Measurements from ENCODE around the gene FASTKD3. TPM values are rescaled to one million over a fixed set of nuclear protein-coding genes. Genes with fewer than 3 reads are reported as not detected.
A peak's percentile ranks its signal among the peaks of the same experiment; 100 is the strongest.

Gene FASTKD3
- total RNA-seq, 2 donors from 2014 or later, result 5.4 to 6.8 TPM

DNA sequence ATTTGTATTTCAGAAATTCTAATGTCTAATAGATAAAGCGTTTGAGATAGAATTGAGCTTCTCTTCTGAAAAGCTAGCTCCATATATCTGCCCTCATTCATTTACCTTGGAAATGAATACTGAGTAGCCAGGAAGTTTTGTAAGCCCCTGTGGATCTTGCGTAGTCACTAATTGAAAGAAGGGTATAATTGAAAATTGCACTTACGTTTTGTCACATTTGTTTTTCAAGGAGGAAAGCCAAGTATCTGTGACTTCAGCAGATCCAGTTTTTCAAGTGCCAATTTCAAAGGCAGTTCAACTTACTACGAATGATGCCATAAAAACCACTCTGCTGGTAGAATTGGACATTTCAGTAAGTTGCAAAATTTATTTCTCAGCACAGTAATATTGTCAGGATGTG lies 14.1 kb upstream of the FASTKD3 start:
- no peak for ATAC-seq
- no peak for DNase-seq
- intact Hi-C loops (cut with DNase I), result no loop called here

DNA sequence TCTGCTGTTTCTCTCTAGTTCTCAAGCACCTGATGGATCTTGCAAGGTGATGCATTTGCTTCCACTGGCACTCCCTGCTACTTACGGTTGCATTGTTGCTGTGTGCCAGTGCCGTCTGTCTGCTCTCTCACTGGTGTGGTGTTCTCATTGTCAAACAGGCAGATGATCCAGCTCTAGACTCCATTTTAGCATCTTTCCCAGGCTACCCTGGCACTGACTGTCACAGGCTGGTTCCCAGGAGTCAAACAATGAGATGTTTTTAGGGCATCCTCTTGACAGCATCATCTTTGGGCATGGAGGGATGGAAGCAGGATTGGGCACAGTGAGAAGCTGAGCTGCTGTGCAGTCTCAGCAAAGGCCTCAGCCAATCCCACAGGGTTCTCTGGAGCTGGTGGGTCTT lies 13.0 kb upstream of the FASTKD3 start:
- intact Hi-C loops (cut with DNase I), result no loop called here
- no peak for ATAC-seq
- no peak for DNase-seq

DNA sequence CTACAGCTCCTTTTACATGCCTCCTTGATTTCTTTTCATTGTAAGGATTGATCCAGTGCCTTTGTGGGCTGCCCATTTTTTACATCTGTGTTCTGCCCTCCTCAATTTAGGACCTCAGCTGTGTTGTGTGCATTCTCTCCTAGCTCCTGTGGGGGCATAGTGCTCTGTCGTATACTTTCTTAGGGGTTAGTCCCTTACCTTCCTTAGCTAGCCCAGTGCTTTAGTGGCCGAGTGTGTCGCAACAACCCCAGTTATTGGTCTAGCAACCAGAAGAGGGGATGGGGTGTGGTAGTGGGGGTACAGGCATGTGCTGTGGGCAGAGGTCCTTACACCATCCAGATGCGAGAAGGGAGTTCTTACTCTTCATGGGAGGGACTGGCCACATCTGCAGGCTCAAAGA lies 12.3 kb upstream of the FASTKD3 start:
- DNase-seq (no peak), ATAC-seq (no peak)
- intact Hi-C loops (cut with DNase I), result no loop called here

DNA sequence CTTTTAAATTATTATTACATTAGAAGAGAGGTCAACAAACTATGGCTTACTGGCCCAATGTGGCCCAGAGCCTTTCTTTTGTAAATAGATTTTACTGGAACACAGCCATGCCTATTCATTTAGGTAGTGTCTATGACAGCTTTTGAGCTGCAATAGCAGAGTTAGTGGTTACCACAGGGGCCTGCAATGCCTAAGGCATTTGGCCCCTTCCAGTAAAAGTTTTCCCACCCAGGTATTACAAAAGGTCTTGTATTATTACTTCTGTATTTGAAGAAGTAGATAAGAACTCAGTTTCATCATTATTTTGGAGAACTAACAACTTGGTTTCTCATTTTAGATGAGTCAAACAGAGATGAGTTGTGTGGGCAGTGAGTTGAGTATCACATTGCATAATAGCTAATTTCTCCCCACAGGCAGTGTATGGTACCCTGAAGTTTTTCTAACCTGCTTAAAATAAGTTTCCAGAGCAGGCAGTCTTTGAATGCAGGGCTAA lies 9.6 kb upstream of the FASTKD3 start:
- DNase-seq (no peak), ATAC-seq (peak; percentile 27 to 89)
- intact Hi-C loops (cut with DNase I), result no loop called here

DNA sequence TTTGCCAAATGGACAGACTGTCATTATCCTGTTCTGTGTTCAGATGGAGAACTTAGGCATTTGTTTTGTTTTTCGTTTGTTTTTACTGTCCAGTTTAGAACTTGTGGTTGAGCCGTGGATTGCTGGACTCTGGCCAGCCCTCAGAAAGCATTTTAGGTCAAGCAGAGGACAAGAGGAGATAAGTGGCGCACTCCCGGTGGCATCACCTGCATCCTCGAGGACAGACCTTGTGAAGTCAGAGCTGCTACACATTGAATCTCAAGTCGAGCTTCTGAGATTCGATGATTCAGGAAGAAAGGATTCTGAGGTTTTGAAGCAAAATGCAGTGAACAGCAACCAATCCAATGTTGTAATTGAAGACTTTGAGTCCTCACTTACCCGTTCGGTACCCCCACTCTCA lies 9.0 kb upstream of the FASTKD3 start:
- intact Hi-C loops (cut with DNase I), result no loop called here
- no peak for DNase-seq

DNA sequence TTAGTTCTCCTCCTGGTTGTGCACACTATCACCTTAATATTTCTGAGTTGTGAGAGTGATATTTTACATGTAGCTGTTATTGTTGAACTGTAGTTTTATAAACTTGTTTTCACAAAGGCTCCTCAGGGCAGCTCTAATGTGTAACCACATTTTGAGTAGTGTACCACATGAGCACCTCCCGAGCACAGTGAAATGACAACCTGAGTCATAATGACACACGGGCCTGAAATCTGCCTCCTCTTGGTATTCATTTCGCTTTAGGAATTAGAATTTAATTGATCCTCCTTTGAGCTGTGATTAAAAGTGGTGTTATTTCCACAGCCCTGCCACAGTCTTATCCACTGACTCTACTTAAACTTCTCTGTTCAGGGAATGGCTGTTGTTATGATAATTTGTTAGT lies 8.0 kb upstream of the FASTKD3 start:
- ATAC-seq (no peak), DNase-seq (no peak)
- intact Hi-C loops (cut with DNase I), result no loop called here

More for the DNA sequence above, 9.0 kb upstream of the FASTKD3 start:
- ATAC-seq, result no peak

DNA sequence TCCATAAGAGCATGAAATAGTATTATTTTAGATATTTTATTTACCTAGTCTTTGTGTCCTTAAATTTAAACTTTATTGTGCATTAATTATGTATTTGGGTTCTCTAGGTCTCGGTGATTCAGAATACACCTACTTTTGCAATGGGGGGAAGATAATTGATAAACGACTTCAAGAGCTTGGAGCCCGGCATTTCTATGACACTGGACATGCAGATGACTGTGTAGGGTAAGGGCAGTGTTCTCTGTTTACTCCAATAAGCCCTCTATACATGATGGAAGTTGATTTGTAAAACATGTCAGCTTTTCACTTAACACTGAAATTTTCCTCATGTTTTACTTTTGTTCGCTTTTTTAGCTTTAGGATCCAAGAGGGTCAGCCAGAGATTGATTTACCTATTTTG lies 6.3 kb upstream of the FASTKD3 start:
- no peak for ATAC-seq
- intact Hi-C loops (cut with DNase I), result no loop called here
- no peak for DNase-seq

DNA sequence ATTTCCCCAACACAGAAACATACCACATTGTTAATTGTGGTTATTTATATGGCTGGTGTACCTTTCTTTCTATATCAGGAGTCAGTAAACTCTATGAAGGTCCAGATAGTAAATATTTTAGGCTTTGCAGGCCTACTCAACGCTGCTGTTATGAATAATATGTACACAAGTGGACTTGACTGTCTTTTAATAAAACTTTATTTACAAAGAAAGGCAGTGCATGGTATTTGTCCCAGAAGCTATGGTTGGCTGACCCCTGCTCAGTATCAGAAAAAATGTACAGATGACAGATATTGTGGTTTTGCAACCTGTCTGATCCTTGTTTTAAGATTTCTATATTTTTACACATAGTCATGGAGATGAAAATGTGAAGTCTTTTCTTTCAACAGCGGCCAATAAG lies 5.8 kb upstream of the FASTKD3 start:
- no peak for DNase-seq
- ATAC-seq, result no peak
- intact Hi-C loops (cut with DNase I), result no loop called here

DNA sequence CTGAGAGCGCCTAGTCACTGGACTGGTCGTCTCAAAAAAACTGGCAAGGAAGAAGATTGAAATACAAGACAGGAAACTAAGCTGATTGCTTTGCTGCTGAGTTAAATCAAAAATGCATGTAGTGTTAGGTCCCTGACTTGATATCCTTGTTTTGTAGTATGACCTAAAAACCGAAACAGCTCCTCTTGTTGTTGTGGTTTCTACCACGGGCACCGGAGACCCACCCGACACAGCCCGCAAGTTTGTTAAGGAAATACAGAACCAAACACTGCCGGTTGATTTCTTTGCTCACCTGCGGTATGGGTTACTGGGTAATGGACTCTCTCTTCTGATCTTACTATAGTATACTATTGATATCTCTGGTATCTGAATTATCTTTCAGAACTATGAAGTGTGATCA lies 4.4 kb upstream of the FASTKD3 start:
- intact Hi-C loops (cut with DNase I), result no loop called here
- ATAC-seq (no peak), DNase-seq (no peak)

DNA sequence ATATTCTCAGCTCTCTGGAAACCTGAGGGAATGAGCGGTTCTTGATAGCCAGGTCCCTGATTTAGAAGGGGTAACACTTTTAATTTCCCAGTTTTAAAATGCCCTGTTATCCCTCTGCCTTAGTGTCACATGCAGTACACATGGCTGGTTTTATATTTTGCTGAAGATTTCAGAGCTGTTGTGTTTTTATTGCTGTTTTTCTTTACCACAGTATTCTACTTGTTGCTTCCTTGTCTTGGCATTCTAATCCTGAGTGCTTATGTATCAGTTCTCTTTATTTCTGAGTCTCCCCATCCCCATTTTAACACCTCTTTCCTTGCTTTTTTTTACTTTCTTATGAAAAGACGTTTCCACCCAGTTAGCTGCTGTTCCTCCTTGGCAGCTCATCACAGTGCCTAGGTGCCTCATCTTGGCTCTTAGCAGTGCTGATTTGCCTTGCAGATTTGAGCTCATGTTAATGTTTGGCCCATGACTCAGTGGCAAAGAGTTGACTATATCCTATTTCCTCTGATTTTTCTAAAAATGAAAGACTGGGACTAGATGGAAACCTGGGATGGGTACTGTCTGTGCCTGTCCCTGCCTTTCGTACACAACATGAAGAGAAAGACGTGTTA lies 3.8 kb upstream of the FASTKD3 start:
- ATAC-seq (no peak), DNase-seq (no peak)
- intact Hi-C loops (cut with DNase I), result no loop called here

DNA sequence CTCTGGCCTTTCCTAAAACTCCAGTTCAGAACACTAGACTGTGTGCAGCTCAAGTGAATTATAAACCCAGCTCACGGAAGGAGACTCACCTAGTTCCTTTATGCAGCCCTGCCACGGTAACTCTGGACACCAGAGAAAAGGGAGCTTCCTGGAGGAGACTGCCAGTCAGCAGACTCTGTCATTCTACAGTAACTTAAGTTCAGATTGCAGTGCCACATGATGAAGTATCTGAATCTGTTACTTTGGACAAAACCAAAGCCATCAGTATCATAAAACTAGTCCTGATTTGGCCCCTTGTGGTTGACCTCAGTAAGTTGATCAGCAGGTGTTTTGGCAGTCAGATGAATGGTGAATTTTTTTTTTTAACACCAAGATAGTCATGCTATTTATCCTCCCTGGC lies 2.8 kb upstream of the FASTKD3 start:
- ATAC-seq, result no peak
- no peak for DNase-seq
- intact Hi-C loops (cut with DNase I), result no loop called here

DNA sequence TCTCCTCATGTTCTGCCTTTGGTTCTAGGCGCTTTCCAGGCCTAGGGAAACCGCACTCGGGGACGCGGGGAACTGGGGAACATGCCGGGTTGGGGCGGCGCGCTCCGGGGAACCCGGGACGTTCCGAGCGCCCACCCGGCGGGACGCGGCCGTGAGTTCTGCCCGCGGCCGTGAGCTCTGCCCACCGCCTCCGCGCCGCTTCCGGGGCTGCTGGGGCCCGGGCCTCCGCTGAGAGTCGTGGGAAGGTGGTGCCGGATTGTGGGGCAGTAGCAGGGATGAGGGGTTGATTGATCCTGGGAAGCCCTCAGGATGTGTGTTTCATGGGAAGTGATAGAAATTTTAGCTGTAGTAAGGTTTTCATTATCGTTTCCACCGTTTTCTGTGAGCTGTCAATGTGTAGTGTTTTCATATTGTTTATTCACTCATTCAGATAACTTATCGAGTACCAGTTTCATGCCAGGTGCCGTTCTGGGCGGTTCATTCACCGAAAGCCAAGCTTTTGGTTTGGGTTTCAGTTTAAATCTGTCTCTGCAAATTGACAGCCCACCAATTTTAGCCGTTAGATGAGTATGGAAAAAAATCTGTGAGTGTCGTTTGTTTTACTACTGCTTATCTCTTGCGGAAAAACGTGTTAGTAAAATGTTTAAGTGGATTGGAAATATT lies 774 bp upstream of the FASTKD3 start:
- intact Hi-C loops (cut with DNase I), result no loop called here
- ATAC-seq (peak; percentile 56 to 80), DNase-seq (no peak)

DNA sequence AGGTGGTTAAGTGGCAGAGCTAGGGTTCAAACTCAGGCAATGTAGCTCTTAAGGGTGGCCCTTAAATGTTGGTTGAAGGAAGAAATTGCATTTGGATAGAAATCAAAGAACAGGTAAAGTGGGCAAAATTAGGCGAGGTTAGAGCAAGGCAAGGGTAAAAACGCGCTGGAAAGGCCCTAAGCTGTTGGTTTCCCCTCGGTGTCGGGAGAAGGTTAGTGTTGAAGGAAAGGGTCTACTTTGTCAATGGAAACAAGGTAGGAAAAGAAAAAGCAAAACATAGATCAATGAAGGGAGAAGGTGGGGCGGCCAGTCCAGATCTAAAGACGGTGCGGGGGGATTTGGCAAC lies 431 bp downstream of the FASTKD3 start:
- intact Hi-C loops (cut with DNase I), result no loop called here
- ATAC-seq (peak in 1 of 2 donors; percentile 1), DNase-seq (no peak)

DNA sequence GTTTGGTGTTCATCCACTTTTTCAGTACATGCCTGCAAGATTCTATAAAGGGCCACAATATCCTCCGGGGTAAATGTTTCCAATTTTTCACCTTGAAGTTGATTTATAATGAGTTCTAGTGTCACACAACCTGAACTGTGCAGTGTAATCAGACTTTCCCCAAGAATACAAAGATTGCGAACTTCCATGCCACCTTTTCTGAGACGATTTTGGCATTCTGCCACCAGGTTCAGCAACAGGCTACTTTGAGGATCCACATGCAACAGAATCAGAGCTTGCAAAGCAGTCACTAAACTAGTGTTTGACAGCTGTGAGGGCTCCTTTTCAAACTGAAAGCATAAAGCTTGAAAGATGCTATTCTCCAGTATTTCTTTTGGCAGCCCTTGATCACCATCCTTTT lies 1.6 kb downstream of the FASTKD3 start:
- intact Hi-C loops (cut with DNase I), result no loop called here
- ATAC-seq (no peak), DNase-seq (no peak)

DNA sequence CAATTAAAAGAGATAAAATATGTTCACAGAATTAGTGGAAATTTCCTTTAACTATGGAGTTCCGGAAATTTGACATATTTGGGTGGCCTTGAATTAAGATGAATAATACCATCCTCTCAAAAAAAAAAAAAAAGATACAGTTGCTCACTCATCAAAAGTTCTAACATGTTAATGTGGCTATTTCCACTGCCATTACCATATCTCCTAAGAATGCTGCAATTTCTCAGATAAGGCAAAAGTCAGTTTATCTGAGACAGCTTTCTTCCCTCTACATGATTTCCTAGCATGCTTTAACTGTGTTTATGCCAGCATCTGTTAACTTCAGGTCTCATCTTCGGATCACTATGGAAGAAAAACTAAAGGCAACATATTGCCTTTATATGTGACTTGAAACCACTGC lies 2.6 kb downstream of the FASTKD3 start:
- intact Hi-C loops (cut with DNase I), result no loop called here
- ATAC-seq (no peak), DNase-seq (no peak)

DNA sequence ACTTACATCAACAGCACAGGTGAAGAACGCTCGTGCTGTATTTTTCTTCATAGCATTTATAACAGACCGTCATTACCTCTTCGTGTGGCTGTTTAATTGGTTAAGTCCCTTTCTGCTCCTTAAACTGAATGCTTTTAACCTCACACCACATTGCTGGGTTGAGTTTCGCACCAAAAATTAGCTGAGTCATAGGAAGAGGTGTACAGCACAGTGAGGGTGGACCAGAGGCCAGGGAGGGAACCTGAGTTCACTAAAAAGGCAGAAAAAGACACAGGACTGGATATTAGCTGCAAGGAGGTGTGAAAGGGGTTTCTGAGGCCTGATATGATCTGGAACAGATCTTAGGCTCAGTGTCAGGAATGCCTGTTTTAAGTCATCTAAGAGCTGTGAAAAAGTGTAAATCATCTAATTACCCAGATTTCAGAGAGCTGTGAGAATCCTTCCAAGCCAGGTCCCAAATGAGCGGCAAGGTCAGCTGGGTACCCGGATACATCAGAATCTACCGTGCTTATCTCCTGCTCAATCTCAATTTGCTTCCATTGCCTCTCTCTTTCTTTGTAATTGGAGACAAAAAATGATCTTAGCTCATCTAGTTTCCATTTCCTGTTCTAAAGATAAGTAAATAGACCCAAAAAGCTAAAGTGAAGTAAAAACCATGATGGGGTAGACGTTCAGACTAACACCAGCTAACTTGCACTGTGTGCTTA lies 10.8 kb downstream of the FASTKD3 start:
- DNase-seq, result no peak
- no peak for ATAC-seq
- intact Hi-C loops (cut with DNase I), result loop anchor here in 1 of 2 donors (10.0 kb wide), 1 partner anchor 1093 kb away; no protein-coding TSS in a partner anchor

DNA sequence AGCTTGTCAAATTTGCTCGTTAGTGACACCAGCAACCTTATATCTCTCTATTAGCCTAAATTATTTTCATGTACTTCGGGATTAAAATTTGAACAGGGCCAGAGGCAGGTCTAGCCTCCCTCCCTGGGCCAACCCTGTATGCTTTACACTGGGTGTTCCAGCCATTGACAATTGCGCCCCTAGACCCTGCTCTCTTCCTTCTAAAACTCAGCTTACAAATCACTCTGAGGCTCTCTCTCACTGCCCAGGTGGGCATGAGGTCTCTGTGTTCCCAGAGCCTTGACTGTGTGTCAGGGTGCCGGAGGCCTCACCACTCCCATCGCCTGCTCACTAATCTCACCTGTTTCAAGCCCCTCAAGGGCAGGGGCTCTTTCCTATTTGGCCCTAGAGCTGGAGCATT lies 11.5 kb downstream of the FASTKD3 start:
- DNase-seq (no peak), ATAC-seq (no peak)
- intact Hi-C loops (cut with DNase I), result loop anchor here in 1 of 2 donors (10.0 kb wide), 1 partner anchor 1093 kb away; no protein-coding TSS in a partner anchor

DNA sequence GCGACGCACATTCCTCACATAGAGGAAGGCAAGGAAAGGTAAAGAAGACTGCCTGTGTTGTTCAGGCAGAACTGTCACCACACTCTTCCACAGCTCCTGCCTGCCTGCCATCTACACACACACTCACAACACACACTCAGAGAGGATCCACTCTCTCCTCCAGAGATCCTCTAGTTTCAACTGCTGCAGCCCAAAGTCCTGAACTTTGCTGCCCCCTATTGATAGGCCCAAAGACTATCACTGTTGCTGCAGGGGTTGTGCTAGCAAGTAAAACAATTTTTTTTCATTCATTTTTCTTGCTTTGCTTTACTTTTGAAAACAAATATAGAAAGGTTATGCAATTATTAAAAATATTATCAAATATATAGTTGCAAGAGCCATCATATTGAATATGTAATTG lies 12.0 kb downstream of the FASTKD3 start:
- intact Hi-C loops (cut with DNase I), result loop anchor here in 1 of 2 donors (10.0 kb wide), 1 partner anchor 1092 kb away; no protein-coding TSS in a partner anchor
- DNase-seq (no peak), ATAC-seq (peak in 1 of 2 donors; percentile 73)

DNA sequence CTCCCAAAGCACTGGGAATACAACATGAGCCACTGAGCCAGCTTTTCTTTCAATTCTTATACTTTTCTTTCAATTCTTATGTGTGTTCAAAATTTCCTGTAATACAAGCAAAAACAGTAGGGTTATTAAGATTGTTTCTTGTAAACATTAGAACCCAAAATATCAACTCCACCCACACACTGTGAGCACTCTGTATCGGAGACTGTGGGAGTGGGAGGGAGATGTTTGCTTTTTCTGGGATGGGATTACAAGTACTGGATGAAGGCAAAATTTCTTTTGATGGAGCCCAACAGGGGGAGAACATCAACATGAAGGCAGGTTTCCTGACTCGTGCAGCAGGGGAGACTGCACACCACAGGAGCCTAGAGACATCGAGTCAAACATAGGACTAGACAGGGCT lies 13.2 kb downstream of the FASTKD3 start:
- intact Hi-C loops (cut with DNase I), result loop anchor here in 1 of 2 donors (10.0 kb wide), 1 partner anchor 1091 kb away; no protein-coding TSS in a partner anchor
- ATAC-seq, result no peak
- no peak for DNase-seq

DNA sequence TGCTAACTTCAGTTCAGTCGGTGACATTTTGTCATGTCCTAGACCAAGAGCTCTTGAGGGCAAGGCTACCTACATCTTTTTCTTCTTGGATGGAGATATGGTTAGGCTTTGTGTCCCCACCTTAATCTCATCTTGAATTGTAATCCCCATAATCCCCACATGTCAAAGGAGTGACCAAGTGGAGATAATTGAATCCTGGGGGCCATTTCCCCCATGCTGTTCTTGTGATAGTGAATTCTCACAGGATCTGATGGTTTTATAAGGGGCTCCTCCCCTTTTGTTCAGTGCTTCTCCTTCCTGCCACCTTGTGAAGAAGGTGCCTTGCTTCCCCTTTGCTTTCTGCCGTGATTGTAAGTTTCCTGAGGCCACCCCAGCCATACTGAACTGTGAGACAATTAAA lies 15.8 kb downstream of the FASTKD3 start:
- no peak for DNase-seq
- ATAC-seq, result no peak
- intact Hi-C loops (cut with DNase I), result loop anchor here in 1 of 2 donors (10.0 kb wide), 1 partner anchor 1088 kb away; no protein-coding TSS in a partner anchor
